ENCODE measurements around the gene KLK2.

GRCh38 chr19:50826492-50827240 is 46.6 kb upstream of the KLK2 start:
- TF ChIP-seq POLR2A (IDR thresholded peaks at IDR 0.05): no peak
- no peak for TF ChIP-seq CTCF (IDR thresholded peaks at IDR 0.05)

All from tibial nerve (tissue), 3 donors.